Sigmoid colon (tissue), 7 donors: ENCODE results near the gene CMTM7. TPM values are rescaled to one million over a fixed set of nuclear protein-coding genes. Genes with fewer than 3 reads are reported as not detected.

Experiments
- DNase-seq: peaks from one replicate; pipeline ENCODE4 v3.0.0-alpha.2; 2019
- H3K27ac ChIP-seq, 4 donors: fragments of 200-600 bp; sonication (generic); one replicate each; pipeline ENCODE4 v1.5.1; 2016 to 2019; ENCODE audit warnings: mild to moderate bottlenecking in 1 of 4
- H3K27me3 ChIP-seq, 3 donors: fragments of 200-600 bp; sonication (generic); one replicate each; pipeline ENCODE4 v1.5.1; 2019; ENCODE audit warnings: mild to moderate bottlenecking in 1 of 3
- H3K36me3 ChIP-seq, 4 donors: fragments of 200-600 bp; sonication (generic); one replicate each; pipeline ENCODE4 v1.5.1; 2016 to 2019
- H3K4me1 ChIP-seq, 4 donors: fragments of 200-600 bp; sonication (generic); one replicate each; pipeline ENCODE4 v1.5.1; 2017 to 2019
- H3K4me3 ChIP-seq, 4 donors: fragments of 200-600 bp; sonication (generic); one replicate each; pipeline ENCODE4 v1.5.1; 2017 to 2019; ENCODE audit warnings: mild to moderate bottlenecking in 2 of 4, moderate library complexity in 1 of 4
- H3K9me3 ChIP-seq, 4 donors: fragments of 200-600 bp in 3 of 4; sonication (generic) in 3 of 4; one replicate each; pipeline versions ENCODE4 v1.5.1 to v1.6.1; 2013 to 2019
- EP300 ChIP-seq, 4 donors: sonication (generic); formaldehyde crosslinking; IDR thresholded peaks; one replicate each; pipeline ENCODE4 v1.6.1; 2017; ENCODE audit warnings: antibody characterized with exemption in 4 of 4
- POLR2A ChIP-seq, 2 donors: fragments of 450-650 bp; IDR thresholded peaks; one replicate each; pipeline ENCODE4 v1.6.1; 2016; ENCODE audit warnings: antibody characterized with exemption in 2 of 2, mild to moderate bottlenecking in 2 of 2, moderate library complexity in 2 of 2
- POLR2AphosphoS5 ChIP-seq, 4 donors: sonication (generic); formaldehyde crosslinking; IDR thresholded peaks; one replicate each; pipeline ENCODE4 v1.6.1; 2017; ENCODE audit warnings: antibody characterized with exemption in 4 of 4
- WGBS, 2 donors: extraction: QIAGEN DNeasy Blood & Tissue Kit; methylation state at CpG; one replicate each; pipeline ENCODE4 v1.1.7; 2013; 5-methylcytosine and 5-hydroxymethylcytosine counted together
- intact Hi-C: fragments of 100-400 bp; cut with DNase I; formaldehyde crosslinking; loops from one replicate; pipeline ENCODE4 v1.15.1; 2023
- polyA plus RNA-seq, 3 donors: library from polyadenylated mRNA; stranded (reverse); fragments of 200-250 nt; gene quantifications; one replicate each; pipeline ENCODE4 v1.2.3, GENCODE V29; 2013
- total RNA-seq, 4 donors: library from RNA; depleted of rRNA; stranded (reverse); fragments of >200 nt; gene quantifications; one replicate each; pipeline ENCODE4 v1.1.0, GENCODE V29; 2016
- TF ChIP-seq, protein P1 (sequence below), 4 experiments: fragments of 450-650 bp in 3 of 4; fragments of 200-600 bp in 1 of 4; IDR thresholded peaks; one replicate each; pipeline ENCODE4 v1.5.1; 2016 to 2019; ENCODE audit warnings: antibody characterized with exemption in 4 of 4, mild to moderate bottlenecking in 3 of 4, moderate library complexity in 2 of 4
- donor health status: healthy with polysubstance abuse.
- donor health status: Bipolar disorder and iron deficiency.
- donor health status: healthy.

The CMTM7 gene
- total and polyA plus RNA-seq, 7 donors: 3.6 to 13.3 (median 7.2) TPM

DNA sequence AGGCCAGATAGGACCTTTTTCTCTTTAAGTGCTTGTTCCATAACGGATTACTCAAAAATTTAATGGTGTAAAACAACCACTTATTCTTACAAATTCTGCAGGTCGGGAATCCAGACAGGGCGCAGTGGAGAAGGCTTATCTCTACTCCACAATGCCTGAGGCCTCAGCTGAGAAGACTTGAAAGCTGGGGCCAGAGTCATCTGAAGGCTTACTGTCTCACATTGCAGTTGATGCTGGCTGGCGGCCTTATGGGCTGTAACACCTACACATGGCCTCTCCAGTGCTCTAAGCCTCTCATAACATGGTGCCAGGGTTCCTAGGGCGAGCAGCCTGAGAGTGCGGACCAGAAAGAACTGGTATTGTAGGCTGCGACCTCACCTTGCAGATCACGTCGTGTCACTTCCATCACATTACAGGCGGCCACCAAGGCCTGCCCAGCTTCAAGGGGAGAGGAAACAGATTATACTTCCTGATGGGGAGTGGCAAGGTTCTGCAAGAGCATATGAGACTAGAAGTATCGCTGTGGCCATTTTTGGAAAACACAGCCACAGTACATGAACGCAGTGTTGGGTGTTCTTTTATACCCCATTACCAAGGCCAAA lies 32.4 kb downstream of the CMTM7 start:
- no peak overlapping the region for H3K27ac ChIP-seq
- 70 to 91% methylated on average over 12 of the region's 12 CpGs for WGBS, 2 donors
- no peaks in the 10 kb centered on the region for H3K36me3 ChIP-seq
- H3K4me3 ChIP-seq: no peak overlapping the region
- no peaks in the 10 kb centered on the region for H3K9me3 ChIP-seq
- no peaks in the 10 kb centered on the region for H3K27me3 ChIP-seq
- peaks cover 0 to 25% (median 23%) of the 10 kb centered on the region in 4 donors for H3K4me1 ChIP-seq
- DNase-seq: no peak
- intact Hi-C loops: loop anchor here (10.0 kb wide), 2 partner anchors 49 to 151 kb away; partner anchors contain the start of gene DYNC1LI1
- TF ChIP-seq POLR2A (IDR thresholded peaks at IDR 0.05): no peak

DNA sequence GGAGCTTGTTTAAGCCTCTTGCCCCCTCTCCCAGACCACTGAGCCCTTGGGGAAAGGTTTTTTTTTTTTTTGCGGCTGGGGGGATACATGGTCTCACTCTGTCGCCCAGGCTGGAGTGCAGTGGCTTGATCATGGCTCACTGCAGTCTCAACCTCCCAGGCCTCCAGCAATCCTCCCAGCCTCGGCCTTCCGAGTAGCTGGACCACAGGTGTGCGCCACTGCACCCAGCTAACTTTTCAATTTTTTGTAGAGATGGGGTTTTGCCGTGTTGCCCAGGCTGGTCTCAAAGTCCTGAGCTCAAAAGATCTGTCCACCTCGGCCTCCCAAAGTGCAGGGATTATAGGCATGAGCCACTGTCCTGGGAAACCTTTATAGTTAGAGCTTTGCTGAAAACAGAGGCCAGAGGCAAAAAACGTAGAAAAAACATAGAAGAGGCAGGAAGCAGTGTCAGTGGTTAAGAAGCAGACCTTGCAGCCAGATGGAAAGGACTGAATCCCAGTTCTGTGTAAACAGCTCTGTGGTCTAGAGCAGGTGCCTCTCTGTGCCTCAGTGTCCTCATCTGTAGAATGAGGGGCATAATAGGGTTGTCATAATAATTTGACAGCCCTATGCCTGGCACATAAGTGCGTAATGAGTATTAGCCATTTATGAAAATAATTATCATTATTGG lies 33.1 kb downstream of the CMTM7 start:
- no peak for DNase-seq
- Histone ChIP-seq H3K27me3 (no peaks in the 10 kb centered on the region), H3K27ac (no peak overlapping the region), H3K9me3 (no peaks in the 10 kb centered on the region), H3K4me1 (peaks cover 0 to 25% (median 23%) of the 10 kb centered on the region in 4 donors), H3K36me3 (no peaks in the 10 kb centered on the region), H3K4me3 (no peak overlapping the region)
- 75 to 86% methylated on average over 9 of the region's 9 CpGs for WGBS, 2 donors
- intact Hi-C loops: loop anchor here (10.0 kb wide), 2 partner anchors 50 to 150 kb away; partner anchors contain the start of gene DYNC1LI1
- TF ChIP-seq, protein P1, sequence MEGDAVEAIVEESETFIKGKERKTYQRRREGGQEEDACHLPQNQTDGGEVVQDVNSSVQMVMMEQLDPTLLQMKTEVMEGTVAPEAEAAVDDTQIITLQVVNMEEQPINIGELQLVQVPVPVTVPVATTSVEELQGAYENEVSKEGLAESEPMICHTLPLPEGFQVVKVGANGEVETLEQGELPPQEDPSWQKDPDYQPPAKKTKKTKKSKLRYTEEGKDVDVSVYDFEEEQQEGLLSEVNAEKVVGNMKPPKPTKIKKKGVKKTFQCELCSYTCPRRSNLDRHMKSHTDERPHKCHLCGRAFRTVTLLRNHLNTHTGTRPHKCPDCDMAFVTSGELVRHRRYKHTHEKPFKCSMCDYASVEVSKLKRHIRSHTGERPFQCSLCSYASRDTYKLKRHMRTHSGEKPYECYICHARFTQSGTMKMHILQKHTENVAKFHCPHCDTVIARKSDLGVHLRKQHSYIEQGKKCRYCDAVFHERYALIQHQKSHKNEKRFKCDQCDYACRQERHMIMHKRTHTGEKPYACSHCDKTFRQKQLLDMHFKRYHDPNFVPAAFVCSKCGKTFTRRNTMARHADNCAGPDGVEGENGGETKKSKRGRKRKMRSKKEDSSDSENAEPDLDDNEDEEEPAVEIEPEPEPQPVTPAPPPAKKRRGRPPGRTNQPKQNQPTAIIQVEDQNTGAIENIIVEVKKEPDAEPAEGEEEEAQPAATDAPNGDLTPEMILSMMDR (IDR thresholded peaks at IDR 0.05): no peak
- TF ChIP-seq POLR2A (IDR thresholded peaks at IDR 0.05) (no peak), EP300 (IDR thresholded peaks at IDR 0.05) (no peak), POLR2AphosphoS5 (IDR thresholded peaks at IDR 0.05) (no peak)

DNA sequence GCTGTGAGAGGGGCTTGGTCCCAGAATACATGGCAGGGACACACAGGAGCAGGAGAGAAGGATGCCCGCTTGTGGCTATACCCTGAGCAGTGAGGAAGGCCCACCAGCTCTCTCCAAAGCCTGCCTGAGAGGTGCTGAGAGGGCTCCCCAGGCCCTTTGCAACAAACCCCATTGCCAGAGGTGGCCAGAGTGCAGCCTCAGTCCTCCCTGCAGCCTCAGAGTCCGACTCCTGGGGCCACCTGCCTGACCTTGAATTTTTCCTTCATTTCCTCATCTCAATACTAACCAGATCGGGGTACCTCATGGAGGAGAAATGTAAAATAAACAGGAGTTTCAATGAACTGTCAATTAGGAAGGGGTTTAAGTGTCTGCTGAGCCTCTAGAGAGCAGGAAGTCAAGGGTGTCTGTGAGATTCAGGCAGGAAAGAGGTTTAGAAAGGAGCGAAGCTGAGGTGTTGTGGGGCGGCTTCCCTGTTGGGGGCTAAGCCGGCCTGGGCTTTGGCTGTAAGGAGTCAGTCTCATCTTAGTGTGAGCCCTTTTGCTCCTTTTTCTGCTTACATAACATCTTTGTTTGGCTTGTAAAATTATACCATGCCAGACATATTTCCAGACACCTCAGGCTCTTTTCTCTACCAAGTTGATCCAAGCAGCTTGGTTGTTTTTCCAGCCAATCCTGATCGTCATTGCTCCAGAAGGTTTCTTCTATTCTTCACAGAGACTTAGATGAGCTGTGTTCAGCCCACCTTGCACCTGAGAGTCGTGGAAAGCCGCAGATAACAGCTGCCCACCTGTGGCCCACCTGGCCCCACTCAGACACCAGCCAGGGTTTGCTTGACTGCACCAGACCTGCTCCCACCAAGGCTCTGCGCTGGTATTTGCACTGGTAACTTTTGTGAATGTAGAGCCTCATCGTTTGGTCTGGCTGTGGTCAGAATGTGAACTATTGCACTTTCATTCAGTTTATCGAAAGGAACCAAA lies 36.7 kb downstream of the CMTM7 start:
- Histone ChIP-seq H3K36me3 (no peaks in the 10 kb centered on the region), H3K4me3 (no peak overlapping the region), H3K27me3 (no peaks in the 10 kb centered on the region), H3K9me3 (no peaks in the 10 kb centered on the region), H3K27ac (no peak overlapping the region), H3K4me1 (no peaks in the 10 kb centered on the region)
- TF ChIP-seq POLR2AphosphoS5 (IDR thresholded peaks at IDR 0.05): no peak
- TF ChIP-seq, protein P1 (IDR thresholded peaks at IDR 0.05): no peak
- no peak for TF ChIP-seq EP300 (IDR thresholded peaks at IDR 0.05)
- no peak for TF ChIP-seq POLR2A (IDR thresholded peaks at IDR 0.05)
- WGBS, 2 donors: 58 to 81% methylated on average over 12 of the region's 12 CpGs
- no peak for DNase-seq
- intact Hi-C loops: loop anchor here (10.0 kb wide), 2 partner anchors 54 to 146 kb away; partner anchors contain the start of gene DYNC1LI1

DNA sequence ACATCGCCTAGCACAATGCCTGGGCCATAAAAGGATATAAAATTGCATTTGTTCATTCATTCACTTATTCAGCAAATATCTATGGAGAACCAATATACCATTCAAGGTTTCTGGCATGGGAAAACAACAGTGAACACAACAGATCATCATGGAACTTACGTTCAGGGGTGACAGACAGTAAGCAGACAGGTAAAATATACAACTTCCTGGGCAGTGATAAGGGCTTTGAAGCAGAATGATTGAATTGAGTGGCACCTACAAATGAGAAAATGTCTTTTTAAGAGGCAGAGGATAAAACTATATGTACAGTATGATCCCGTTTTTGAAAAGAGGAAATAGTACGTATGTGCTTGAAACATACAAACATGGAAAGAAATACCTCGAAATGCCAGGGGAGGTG lies 39.2 kb downstream of the CMTM7 start:
- Histone ChIP-seq H3K27me3 (no peaks in the 10 kb centered on the region), H3K27ac (no peak overlapping the region), H3K4me3 (no peak overlapping the region), H3K4me1 (peaks cover 0 to 1% (median 0%) of the 10 kb centered on the region in 4 donors), H3K9me3 (no peaks in the 10 kb centered on the region), H3K36me3 (no peaks in the 10 kb centered on the region)
- WGBS, 2 donors: 58 to 61% methylated on average over 5 of the region's 5 CpGs
- TF ChIP-seq POLR2A (IDR thresholded peaks at IDR 0.05) (no peak), POLR2AphosphoS5 (IDR thresholded peaks at IDR 0.05) (no peak), EP300 (IDR thresholded peaks at IDR 0.05) (no peak)
- TF ChIP-seq, protein P1 (IDR thresholded peaks at IDR 0.05): no peak
- intact Hi-C loops: no loop called here
- DNase-seq: no peak
